Body of pancreas (tissue), 4 donors: ENCODE results near the gene CD52.

Experiments used
- POLR2A ChIP-seq, 3 donors: fragments of 450-650 bp; IDR thresholded peaks; one replicate each; pipeline ENCODE4 v1.6.1; 2016; ENCODE audit warnings: antibody characterized with exemption in 3 of 3, mild to moderate bottlenecking in 2 of 3
- TF ChIP-seq, protein P1 (sequence below), 7 experiments: fragments of 450-650 bp in 4 of 7; fragments of 200-600 bp in 3 of 7; sonication (generic) in 3 of 7; IDR thresholded peaks; one replicate each; pipeline ENCODE4 v1.5.1; 2016 to 2019; ENCODE audit warnings: antibody characterized with exemption in 7 of 7

DNA sequence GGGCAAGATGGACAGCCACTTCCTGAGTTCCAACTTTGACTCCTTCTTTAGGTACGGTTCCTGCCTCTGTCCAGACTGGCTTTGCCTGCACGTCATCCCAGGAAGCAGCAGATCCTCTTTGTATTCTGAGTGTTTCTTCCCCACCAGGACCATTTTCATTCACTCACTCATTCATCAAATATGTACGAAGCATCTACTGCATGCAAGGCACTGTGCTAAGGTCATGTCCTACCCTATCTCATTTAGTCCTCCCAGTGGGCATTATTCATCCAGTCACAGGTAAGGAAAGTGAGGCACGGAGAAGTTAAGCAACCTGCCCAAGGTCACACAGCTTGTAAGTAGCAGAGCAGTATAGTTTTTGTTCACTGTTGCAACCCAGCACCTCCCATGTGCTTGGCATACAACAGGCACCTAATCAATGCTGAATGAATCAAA lies 22.3 kb downstream of the CD52 start:
- TF ChIP-seq, protein P1, sequence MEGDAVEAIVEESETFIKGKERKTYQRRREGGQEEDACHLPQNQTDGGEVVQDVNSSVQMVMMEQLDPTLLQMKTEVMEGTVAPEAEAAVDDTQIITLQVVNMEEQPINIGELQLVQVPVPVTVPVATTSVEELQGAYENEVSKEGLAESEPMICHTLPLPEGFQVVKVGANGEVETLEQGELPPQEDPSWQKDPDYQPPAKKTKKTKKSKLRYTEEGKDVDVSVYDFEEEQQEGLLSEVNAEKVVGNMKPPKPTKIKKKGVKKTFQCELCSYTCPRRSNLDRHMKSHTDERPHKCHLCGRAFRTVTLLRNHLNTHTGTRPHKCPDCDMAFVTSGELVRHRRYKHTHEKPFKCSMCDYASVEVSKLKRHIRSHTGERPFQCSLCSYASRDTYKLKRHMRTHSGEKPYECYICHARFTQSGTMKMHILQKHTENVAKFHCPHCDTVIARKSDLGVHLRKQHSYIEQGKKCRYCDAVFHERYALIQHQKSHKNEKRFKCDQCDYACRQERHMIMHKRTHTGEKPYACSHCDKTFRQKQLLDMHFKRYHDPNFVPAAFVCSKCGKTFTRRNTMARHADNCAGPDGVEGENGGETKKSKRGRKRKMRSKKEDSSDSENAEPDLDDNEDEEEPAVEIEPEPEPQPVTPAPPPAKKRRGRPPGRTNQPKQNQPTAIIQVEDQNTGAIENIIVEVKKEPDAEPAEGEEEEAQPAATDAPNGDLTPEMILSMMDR (IDR thresholded peaks at IDR 0.05) = no peak
- no peak for TF ChIP-seq POLR2A (IDR thresholded peaks at IDR 0.05)
